SH-SY5Y (cell line): ENCODE results near the gene ASB17.

Experiments used
- GATA2 ChIP-seq: IDR thresholded peaks from 2 replicates; pipeline ENCODE4 v1.6.1; 2011; ENCODE audit warnings: mild to moderate bottlenecking, low read depth, low read length
- GATA3 ChIP-seq: IDR thresholded peaks from 2 replicates; pipeline ENCODE4 v1.6.1; 2011; ENCODE audit warnings: low read depth, mild to moderate bottlenecking, low read length, moderate library complexity

DNA sequence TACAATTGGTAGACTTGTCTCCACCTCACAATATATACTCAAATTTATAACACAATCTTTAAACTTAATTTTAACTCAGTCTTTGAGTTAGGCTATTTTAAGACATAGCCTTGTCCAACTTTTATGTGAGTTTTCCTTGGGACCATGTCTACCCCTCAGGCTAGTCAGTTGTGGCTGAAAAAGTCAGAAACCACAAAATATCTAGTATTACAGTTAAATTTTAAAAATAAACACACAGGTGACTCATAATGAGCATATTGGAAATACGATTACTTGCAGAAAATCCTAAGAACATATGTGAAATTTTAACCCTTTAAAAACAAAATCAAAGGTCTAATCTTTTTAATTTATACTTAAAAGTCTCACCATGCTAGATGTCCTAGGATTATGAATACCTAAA, 4.8 kb upstream of the ASB17 start:
- no peak for TF ChIP-seq GATA2
- TF ChIP-seq GATA3 = no peak
